Measurements from ENCODE around the gene USP40. TPM values are rescaled to one million over a fixed set of nuclear protein-coding genes. Genes with fewer than 3 reads are reported as not detected.

The USP40 gene
- total and polyA plus RNA-seq, 2 of the 8 experiments (the other 6 are each of a cell fraction or from before 2014, with no cell fraction given) = 12.0 to 15.7 TPM

- TF ChIP-seq, protein P1, sequence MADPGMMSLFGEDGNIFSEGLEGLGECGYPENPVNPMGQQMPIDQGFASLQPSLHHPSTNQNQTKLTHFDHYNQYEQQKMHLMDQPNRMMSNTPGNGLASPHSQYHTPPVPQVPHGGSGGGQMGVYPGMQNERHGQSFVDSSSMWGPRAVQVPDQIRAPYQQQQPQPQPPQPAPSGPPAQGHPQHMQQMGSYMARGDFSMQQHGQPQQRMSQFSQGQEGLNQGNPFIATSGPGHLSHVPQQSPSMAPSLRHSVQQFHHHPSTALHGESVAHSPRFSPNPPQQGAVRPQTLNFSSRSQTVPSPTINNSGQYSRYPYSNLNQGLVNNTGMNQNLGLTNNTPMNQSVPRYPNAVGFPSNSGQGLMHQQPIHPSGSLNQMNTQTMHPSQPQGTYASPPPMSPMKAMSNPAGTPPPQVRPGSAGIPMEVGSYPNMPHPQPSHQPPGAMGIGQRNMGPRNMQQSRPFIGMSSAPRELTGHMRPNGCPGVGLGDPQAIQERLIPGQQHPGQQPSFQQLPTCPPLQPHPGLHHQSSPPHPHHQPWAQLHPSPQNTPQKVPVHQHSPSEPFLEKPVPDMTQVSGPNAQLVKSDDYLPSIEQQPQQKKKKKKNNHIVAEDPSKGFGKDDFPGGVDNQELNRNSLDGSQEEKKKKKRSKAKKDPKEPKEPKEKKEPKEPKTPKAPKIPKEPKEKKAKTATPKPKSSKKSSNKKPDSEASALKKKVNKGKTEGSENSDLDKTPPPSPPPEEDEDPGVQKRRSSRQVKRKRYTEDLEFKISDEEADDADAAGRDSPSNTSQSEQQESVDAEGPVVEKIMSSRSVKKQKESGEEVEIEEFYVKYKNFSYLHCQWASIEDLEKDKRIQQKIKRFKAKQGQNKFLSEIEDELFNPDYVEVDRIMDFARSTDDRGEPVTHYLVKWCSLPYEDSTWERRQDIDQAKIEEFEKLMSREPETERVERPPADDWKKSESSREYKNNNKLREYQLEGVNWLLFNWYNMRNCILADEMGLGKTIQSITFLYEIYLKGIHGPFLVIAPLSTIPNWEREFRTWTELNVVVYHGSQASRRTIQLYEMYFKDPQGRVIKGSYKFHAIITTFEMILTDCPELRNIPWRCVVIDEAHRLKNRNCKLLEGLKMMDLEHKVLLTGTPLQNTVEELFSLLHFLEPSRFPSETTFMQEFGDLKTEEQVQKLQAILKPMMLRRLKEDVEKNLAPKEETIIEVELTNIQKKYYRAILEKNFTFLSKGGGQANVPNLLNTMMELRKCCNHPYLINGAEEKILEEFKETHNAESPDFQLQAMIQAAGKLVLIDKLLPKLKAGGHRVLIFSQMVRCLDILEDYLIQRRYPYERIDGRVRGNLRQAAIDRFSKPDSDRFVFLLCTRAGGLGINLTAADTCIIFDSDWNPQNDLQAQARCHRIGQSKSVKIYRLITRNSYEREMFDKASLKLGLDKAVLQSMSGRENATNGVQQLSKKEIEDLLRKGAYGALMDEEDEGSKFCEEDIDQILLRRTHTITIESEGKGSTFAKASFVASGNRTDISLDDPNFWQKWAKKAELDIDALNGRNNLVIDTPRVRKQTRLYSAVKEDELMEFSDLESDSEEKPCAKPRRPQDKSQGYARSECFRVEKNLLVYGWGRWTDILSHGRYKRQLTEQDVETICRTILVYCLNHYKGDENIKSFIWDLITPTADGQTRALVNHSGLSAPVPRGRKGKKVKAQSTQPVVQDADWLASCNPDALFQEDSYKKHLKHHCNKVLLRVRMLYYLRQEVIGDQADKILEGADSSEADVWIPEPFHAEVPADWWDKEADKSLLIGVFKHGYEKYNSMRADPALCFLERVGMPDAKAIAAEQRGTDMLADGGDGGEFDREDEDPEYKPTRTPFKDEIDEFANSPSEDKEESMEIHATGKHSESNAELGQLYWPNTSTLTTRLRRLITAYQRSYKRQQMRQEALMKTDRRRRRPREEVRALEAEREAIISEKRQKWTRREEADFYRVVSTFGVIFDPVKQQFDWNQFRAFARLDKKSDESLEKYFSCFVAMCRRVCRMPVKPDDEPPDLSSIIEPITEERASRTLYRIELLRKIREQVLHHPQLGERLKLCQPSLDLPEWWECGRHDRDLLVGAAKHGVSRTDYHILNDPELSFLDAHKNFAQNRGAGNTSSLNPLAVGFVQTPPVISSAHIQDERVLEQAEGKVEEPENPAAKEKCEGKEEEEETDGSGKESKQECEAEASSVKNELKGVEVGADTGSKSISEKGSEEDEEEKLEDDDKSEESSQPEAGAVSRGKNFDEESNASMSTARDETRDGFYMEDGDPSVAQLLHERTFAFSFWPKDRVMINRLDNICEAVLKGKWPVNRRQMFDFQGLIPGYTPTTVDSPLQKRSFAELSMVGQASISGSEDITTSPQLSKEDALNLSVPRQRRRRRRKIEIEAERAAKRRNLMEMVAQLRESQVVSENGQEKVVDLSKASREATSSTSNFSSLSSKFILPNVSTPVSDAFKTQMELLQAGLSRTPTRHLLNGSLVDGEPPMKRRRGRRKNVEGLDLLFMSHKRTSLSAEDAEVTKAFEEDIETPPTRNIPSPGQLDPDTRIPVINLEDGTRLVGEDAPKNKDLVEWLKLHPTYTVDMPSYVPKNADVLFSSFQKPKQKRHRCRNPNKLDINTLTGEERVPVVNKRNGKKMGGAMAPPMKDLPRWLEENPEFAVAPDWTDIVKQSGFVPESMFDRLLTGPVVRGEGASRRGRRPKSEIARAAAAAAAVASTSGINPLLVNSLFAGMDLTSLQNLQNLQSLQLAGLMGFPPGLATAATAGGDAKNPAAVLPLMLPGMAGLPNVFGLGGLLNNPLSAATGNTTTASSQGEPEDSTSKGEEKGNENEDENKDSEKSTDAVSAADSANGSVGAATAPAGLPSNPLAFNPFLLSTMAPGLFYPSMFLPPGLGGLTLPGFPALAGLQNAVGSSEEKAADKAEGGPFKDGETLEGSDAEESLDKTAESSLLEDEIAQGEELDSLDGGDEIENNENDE (IDR thresholded peaks at IDR 0.05; ENCODE audit: insufficient replicate concordance, low read length) = no peak
- no peak for TF ChIP-seq BACH1 (IDR thresholded peaks at IDR 0.05; ENCODE audit: low read length)
- no peak for TF ChIP-seq CTBP2 (IDR thresholded peaks at IDR 0.05; ENCODE audit: borderline replicate concordance, insufficient read depth, insufficient read length, low read length)
- no peak for TF ChIP-seq CBX8 (IDR thresholded peaks at IDR 0.05; ENCODE audit: borderline replicate concordance, low read depth, low read length)
- TF ChIP-seq JUND (IDR thresholded peaks at IDR 0.05; ENCODE audit: low read length) = no peak
Observed at GRCh38 chr2:233453916-233454315, 112.7 kb downstream of the USP40 start (continued).
